HG03520 (cell line): ENCODE results near the gene MINDY4.

Experiments used
- ATAC-seq: cut with Tn5 transposase; IDR thresholded peaks from one replicate; pipeline ENCODE4 v1.9.1; 2021; ENCODE audit warnings: mild to moderate bottlenecking, moderate library complexity; ENCODE audit not compliant: unreplicated experiment

The MINDY4 gene

GRCh38 chr7:30771174-30771879, at the start of gene MINDY4:
MINDY4 (plus strand) TSS chr7:30771417; CDS start chr7:30771494, 77 bp downstream.
- ATAC-seq, result peak; percentile 89

GRCh38 chr7:30722187-30722586, 49.0 kb upstream of the MINDY4 start:
- no peak for ATAC-seq

GRCh38 chr7:30722671-30723070, 48.5 kb upstream of the MINDY4 start:
- no peak for ATAC-seq

GRCh38 chr7:30723776-30724175, 47.4 kb upstream of the MINDY4 start:
- no peak for ATAC-seq

- ATAC-seq, result no peak
Measured at GRCh38 chr7:30726296-30727006, 44.8 kb upstream of the MINDY4 start.

GRCh38 chr7:30727061-30727945, 43.9 kb upstream of the MINDY4 start:
- ATAC-seq, result no peak

- no peak for ATAC-seq
Measured at GRCh38 chr7:30728591-30729100, 42.6 kb upstream of the MINDY4 start.

GRCh38 chr7:30729642-30730041, 41.6 kb upstream of the MINDY4 start:
- ATAC-seq, result no peak

- ATAC-seq, result no peak
Measured at GRCh38 chr7:30730097-30730496, 41.1 kb upstream of the MINDY4 start.

GRCh38 chr7:30730996-30731395, 40.2 kb upstream of the MINDY4 start:
- ATAC-seq, result no peak

- ATAC-seq, result no peak
Measured at GRCh38 chr7:30731581-30731980, 39.6 kb upstream of the MINDY4 start.

GRCh38 chr7:30732606-30733005, 38.6 kb upstream of the MINDY4 start:
- ATAC-seq, result no peak

- no peak for ATAC-seq
Measured at GRCh38 chr7:30733216-30733615, 38.0 kb upstream of the MINDY4 start.

GRCh38 chr7:30733691-30734090, 37.5 kb upstream of the MINDY4 start:
- no peak for ATAC-seq

- ATAC-seq, result no peak
Measured at GRCh38 chr7:30734497-30734896, 36.7 kb upstream of the MINDY4 start.

- no peak for ATAC-seq
Measured at GRCh38 chr7:30735631-30736030, 35.6 kb upstream of the MINDY4 start.

- no peak for ATAC-seq
Measured at GRCh38 chr7:30736291-30736690, 34.9 kb upstream of the MINDY4 start.

GRCh38 chr7:30738026-30738915, 32.9 kb upstream of the MINDY4 start:
- no peak for ATAC-seq

GRCh38 chr7:30739691-30740090, 31.5 kb upstream of the MINDY4 start:
- no peak for ATAC-seq
